Measurements from ENCODE around the gene CALML6.

CALML6 gene

GRCh38 chr1:1956586-1957532, 41.8 kb downstream of the CALML6 start:
- DNase-seq, result no peak
- in situ Hi-C loops (cut with MboI; ENCODE audit: low pct_unique_long_range_greater_than_20kb, low sequenced_read_pairs), result loop anchor here (10.0 kb wide), 1 partner anchor 88 kb away; no protein-coding TSS in a partner anchor

DNA sequence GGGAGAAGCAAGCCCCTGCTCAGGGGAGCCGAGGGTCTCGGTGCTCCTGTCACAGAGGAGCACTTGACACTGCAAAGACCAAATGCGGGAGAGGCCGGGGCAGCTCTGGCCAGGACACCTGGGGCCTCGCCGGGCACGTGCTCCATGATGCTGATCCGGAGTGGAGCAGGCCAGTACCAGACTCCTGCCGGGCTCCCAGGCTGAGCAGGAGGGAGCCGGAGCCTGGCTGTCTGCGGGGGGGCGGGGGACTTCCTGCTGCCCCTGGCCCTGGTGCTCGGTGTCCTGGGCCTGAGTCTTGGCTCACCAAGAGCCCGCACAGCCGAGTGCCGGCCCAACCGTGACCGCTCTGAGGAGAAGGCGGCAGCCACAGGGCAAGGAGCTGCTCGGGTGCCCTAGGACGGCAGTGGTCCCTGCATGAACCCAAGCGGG, 42.5 kb downstream of the CALML6 start:
- in situ Hi-C loops (cut with MboI; ENCODE audit: low pct_unique_long_range_greater_than_20kb, low sequenced_read_pairs), result loop anchor here (10.0 kb wide), 1 partner anchor 87 kb away; no protein-coding TSS in a partner anchor
- no peak for DNase-seq

DNA sequence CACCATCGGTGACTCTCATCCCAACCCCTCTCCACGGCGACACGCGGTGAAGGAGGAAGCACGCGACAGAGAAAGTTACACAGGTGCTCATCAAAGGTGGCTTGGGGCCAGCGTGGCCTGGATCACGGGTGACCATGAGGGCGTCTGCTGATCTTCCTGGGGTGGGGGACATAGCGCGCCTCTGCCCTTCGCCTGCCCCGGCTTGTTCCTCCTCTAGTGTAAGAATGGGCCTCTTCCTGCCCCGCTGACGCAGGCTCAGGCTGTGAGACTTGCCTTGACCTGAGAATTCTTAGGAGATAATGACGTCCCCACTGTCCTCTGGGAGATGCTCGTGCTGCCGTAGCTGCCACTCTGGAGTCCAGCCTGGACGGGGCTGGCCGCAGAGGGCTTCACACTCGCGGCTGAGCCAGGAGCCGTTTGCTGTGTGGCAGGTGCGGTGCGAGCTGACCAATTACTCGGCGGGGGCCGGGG, 43.0 kb downstream of the CALML6 start:
- in situ Hi-C loops (cut with MboI; ENCODE audit: low pct_unique_long_range_greater_than_20kb, low sequenced_read_pairs), result loop anchor here (10.0 kb wide), 1 partner anchor 87 kb away; no protein-coding TSS in a partner anchor

DNA sequence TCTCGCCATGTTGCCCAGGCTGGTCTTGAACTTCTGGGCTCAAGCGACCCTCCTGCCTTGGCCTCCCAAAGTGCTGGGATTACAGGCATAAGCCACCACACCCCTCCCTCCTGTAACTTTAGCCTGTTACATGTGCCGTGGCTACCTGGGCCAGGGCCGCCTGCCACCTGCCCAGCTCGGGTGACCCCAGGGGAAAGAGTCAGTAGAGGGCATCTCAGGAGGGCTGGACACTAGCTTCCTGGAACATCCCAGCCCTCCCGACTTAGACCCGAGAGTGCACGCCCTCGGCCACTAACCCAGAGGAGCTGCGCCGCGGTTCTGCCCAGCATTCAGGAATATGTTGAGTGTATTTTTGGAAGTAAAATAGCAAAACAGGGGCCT, 44.4 kb downstream of the CALML6 start:
- DNase-seq, result no peak
- in situ Hi-C loops (cut with MboI; ENCODE audit: low pct_unique_long_range_greater_than_20kb, low sequenced_read_pairs), result loop anchor here (10.0 kb wide), 1 partner anchor 85 kb away; no protein-coding TSS in a partner anchor

More for the DNA sequence above, 43.0 kb downstream of the CALML6 start:
- DNase-seq, result no peak

GRCh38 chr1:1959840-1960479, 44.9 kb downstream of the CALML6 start:
- peak; percentile 87 for DNase-seq
- in situ Hi-C loops (cut with MboI; ENCODE audit: low pct_unique_long_range_greater_than_20kb, low sequenced_read_pairs), result loop anchor here (10.0 kb wide), 1 partner anchor 85 kb away; no protein-coding TSS in a partner anchor

- in situ Hi-C loops (cut with MboI; ENCODE audit: low pct_unique_long_range_greater_than_20kb, low sequenced_read_pairs), result no loop called here
- DNase-seq, result no peak
These were observed 45.6 kb downstream of the CALML6 start for GRCh38 chr1:1960480-1961196.

DNA sequence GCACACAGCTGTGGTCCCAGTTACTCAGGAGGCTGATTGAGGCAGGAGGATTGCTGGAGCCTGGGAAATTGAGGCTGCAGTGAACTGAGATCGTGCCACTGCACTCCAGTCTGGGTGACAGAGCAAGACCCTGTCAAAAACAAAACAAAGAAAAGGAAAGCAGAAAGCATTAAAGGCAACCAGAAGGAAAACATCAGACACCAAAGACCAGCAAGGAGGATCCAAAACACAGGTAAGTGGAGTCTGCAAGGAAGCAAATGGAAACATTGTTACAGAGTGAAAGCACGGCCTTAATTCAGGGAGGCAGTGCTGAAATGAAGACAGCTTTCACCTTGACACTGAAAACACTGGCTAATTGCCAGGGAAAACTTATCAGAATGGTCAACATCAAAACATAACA, 47.7 kb downstream of the CALML6 start:
- in situ Hi-C loops (cut with MboI; ENCODE audit: low pct_unique_long_range_greater_than_20kb, low sequenced_read_pairs), result no loop called here
- DNase-seq, result no peak

GRCh38 chr1:1963570-1963969, 48.5 kb downstream of the CALML6 start:
- no peak for DNase-seq

DNA sequence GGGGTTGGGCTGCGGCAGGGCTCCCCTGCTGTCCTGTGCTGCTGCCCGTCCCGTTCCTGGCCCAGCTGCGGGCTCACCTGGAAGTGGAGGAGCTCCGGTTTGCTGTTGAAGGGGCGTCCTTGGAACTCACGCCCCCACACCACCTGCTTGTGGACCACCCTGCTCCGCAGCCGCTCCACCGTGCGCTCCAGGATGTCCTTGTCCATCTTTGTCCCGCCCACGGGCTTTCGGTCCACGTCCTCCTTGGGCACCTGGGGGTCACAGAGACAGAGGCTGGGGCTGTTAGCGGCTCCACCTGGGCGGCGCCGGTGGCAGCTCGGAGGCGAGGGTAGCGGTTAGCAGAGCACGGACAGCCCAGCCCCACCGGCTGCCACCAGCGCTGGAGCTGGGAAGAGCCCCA, 49.8 kb downstream of the CALML6 start:
- in situ Hi-C loops (cut with MboI; ENCODE audit: low pct_unique_long_range_greater_than_20kb, low sequenced_read_pairs), result no loop called here
- DNase-seq, result no peak

More at GRCh38 chr1:1963570-1963969, 48.5 kb downstream of the CALML6 start:
- in situ Hi-C loops (cut with MboI; ENCODE audit: low pct_unique_long_range_greater_than_20kb, low sequenced_read_pairs), result no loop called here

- in situ Hi-C loops (cut with MboI; ENCODE audit: low pct_unique_long_range_greater_than_20kb, low sequenced_read_pairs), result no loop called here
These were observed 50.5 kb downstream of the CALML6 start for GRCh38 chr1:1965546-1965945.

DNA sequence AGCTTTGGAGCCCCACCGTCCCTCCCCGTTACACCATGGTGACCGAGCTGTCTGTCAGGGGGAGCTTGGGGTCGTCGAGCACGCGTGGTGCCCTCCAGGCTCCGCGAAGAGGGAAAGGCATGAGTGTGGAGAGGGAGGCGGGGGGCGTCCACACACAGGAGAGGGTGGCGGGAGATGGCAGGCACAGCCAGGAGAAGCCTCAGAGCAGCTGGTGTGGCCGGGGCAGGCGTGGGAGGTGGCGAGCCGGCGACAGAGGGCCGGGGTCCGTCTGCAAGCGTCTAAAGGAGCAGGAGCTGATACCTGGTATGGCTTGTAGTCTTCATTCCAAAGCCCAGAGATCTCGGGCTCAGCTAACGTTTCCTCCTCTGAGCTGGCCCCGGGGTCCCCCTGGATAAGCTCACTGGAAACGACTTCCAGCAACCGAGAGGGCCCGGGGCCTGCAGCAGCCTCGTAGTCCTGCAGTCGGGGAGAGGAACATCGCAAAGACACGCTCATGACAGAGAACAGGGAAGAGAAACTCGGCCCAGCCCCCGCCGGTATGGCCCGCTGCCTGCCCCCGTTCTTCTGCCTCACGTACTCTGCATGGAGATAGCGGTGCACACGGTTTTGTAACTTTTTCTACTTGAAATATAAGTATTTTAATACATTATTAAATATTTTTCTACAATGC, 51.1 kb downstream of the CALML6 start:
- in situ Hi-C loops (cut with MboI; ENCODE audit: low pct_unique_long_range_greater_than_20kb, low sequenced_read_pairs), result no loop called here
- DNase-seq, result peak; percentile 11

More at GRCh38 chr1:1965546-1965945, 50.5 kb downstream of the CALML6 start:
- DNase-seq, result no peak
